Endodermal cell (in vitro differentiated cells): Measurements from ENCODE around the gene TTC31. TPM values are rescaled to one million over a fixed set of nuclear protein-coding genes. Genes with fewer than 3 reads are reported as not detected.

ENCODE experiments used
- DNase-seq: peaks from one replicate; pipeline ENCODE4 v3.0.0-alpha.2; 2017
- H3K27ac ChIP-seq: 2 replicates; pipeline ENCODE4 v1.5.1; 2013; ENCODE audit warnings: mild to moderate bottlenecking, low read depth, low read length, moderate library complexity
- H3K27me3 ChIP-seq: 2 replicates; pipeline ENCODE4 v1.6.1; 2013; ENCODE audit warnings: mild to moderate bottlenecking, low read length, moderate library complexity; ENCODE audit not compliant: insufficient read depth, control insufficient read depth, poor library complexity, severe bottlenecking
- H3K36me3 ChIP-seq: 2 replicates; pipeline ENCODE4 v1.7.0; 2013; ENCODE audit warnings: mild to moderate bottlenecking, low read length, moderate library complexity; ENCODE audit not compliant: control insufficient read depth, insufficient read depth
- H3K4me1 ChIP-seq: one replicate; pipeline ENCODE4 v1.7.0; 2013; ENCODE audit warnings: low read length; ENCODE audit not compliant: control insufficient read depth, insufficient read depth
- H3K4me3 ChIP-seq: 2 replicates; pipeline ENCODE4 v1.5.1; 2013; ENCODE audit warnings: mild to moderate bottlenecking, low read length, moderate library complexity
- H3K9ac ChIP-seq: 2 replicates; pipeline ENCODE4 v1.6.1; 2013; ENCODE audit warnings: mild to moderate bottlenecking, low read length, moderate library complexity; ENCODE audit not compliant: poor library complexity, severe bottlenecking; ENCODE audit errors: extremely low read depth
- H3K9me3 ChIP-seq: 2 replicates; pipeline ENCODE4 v1.6.1; 2013; ENCODE audit warnings: mild to moderate bottlenecking, low read length, moderate library complexity; ENCODE audit not compliant: control insufficient read depth
- H3K27ac Mint-ChIP-seq: 2 replicates; pipeline ENCODE4 v1.8.0; 2020; ENCODE audit warnings: mixed read lengths
- H3K27me3 Mint-ChIP-seq: 2 replicates; pipeline ENCODE4 v1.8.0; 2021; ENCODE audit warnings: mild to moderate bottlenecking, mixed read lengths; ENCODE audit not compliant: insufficient read depth
- H3K36me3 Mint-ChIP-seq: 2 replicates; pipeline ENCODE4 v1.8.0; 2020; ENCODE audit warnings: low read depth, mixed read lengths
- H3K4me1 Mint-ChIP-seq: 2 replicates; pipeline ENCODE4 v1.8.0; 2020; ENCODE audit warnings: mixed read lengths
- H3K4me3 Mint-ChIP-seq: 2 replicates; pipeline ENCODE4 v1.8.0; 2020; ENCODE audit warnings: mild to moderate bottlenecking, moderate library complexity, mixed read lengths
- H3K9me3 Mint-ChIP-seq: 2 replicates; pipeline ENCODE4 v1.8.0; 2020; ENCODE audit warnings: mild to moderate bottlenecking, mixed read lengths
- CTCF ChIP-seq: fragments of 200-600 bp; sonication (generic); conservative IDR thresholded peaks from 2 replicates; pipeline ENCODE4 v1.5.0; 2021; ENCODE audit warnings: antibody characterized with exemption, mild to moderate bottlenecking
- WGBS, 2 experiments: methylation state at CpG; one replicate each; pipeline versions ENCODE4 v1.1.5 to v1.1.7; 2013; ENCODE audit warnings: missing lambda C conversion rate in 2 of 2, mixed read lengths in 1 of 2; ENCODE audit not compliant: insufficient coverage in 1 of 2, insufficient read length in 1 of 2; 5-methylcytosine and 5-hydroxymethylcytosine counted together
- total RNA-seq, 2 donors: library from RNA; stranded (reverse); fragmentation: NEBNext Ultra II Directional in 1 of 2; extraction: Animal tissue kit (Norgen Biotek cat#: 25700) in 1 of 2; gene quantifications; 2 replicates in 1 of 2; 3 replicates in 1 of 2; pipeline ENCODE4 v1.2.1, GENCODE V29; 2021

Gene TTC31
- total RNA-seq, 2 donors from 2014 or later, result 31.5 to 32.4 TPM

GRCh38 chr2:74530239-74531187 is 47.6 kb downstream of the TTC31 start:
- H3K36me3 ChIP-seq, result peaks cover 35% of the 10 kb centered on the region
- H3K9ac ChIP-seq, result peak overlapping the region; percentile 66
- H3K27ac ChIP-seq, result no peak overlapping the region
- WGBS, 2 experiments, result 16 to 31% methylated on average over 24 to 54 of the region's 54 CpGs
- H3K27me3 ChIP-seq, result no peaks in the 10 kb centered on the region
- peaks cover 7% of the 10 kb centered on the region for H3K4me1 Mint-ChIP-seq
- peak overlapping the region; percentile 99 for H3K4me3 ChIP-seq
- H3K27me3 Mint-ChIP-seq, result no peaks in the 10 kb centered on the region
- no peaks in the 10 kb centered on the region for H3K9me3 Mint-ChIP-seq
- peak overlapping the region; percentile 98 for H3K4me3 Mint-ChIP-seq
- H3K9me3 ChIP-seq, result no peaks in the 10 kb centered on the region
- peak overlapping the region; percentile 74 for H3K27ac Mint-ChIP-seq
- H3K36me3 Mint-ChIP-seq, result peaks cover 35% of the 10 kb centered on the region
- TF ChIP-seq CTCF, result no peak
- no peaks in the 10 kb centered on the region for H3K4me1 ChIP-seq
- DNase-seq, result peak; percentile 83

GRCh38 chr2:74531666-74532065 is 48.8 kb downstream of the TTC31 start:
- DNase-seq, result no peak
- no peak overlapping the region for H3K4me3 ChIP-seq
- H3K27ac ChIP-seq, result no peak overlapping the region
- no peak overlapping the region for H3K27ac Mint-ChIP-seq
- H3K9ac ChIP-seq, result no peak overlapping the region
- H3K9me3 Mint-ChIP-seq, result no peaks in the 10 kb centered on the region
- H3K27me3 ChIP-seq, result no peaks in the 10 kb centered on the region
- peaks cover 25% of the 10 kb centered on the region for H3K36me3 ChIP-seq
- peaks cover 28% of the 10 kb centered on the region for H3K36me3 Mint-ChIP-seq
- TF ChIP-seq CTCF, result no peak
- H3K27me3 Mint-ChIP-seq, result no peaks in the 10 kb centered on the region
- H3K4me1 ChIP-seq, result no peaks in the 10 kb centered on the region
- H3K4me1 Mint-ChIP-seq, result peaks cover 7% of the 10 kb centered on the region
- H3K4me3 Mint-ChIP-seq, result no peak overlapping the region
- H3K9me3 ChIP-seq, result no peaks in the 10 kb centered on the region
- WGBS, 2 experiments, result 89 to 100% methylated on average over 1 to 7 of the region's 7 CpGs

GRCh38 chr2:74532222-74532621 is 49.3 kb downstream of the TTC31 start:
- Histone ChIP-seq H3K27me3 (no peaks in the 10 kb centered on the region), H3K9me3 (no peaks in the 10 kb centered on the region), H3K4me1 (no peaks in the 10 kb centered on the region), H3K27ac (no peak overlapping the region), H3K4me3 (no peak overlapping the region), H3K9ac (no peak overlapping the region), H3K36me3 (peaks cover 20% of the 10 kb centered on the region)
- Mint-ChIP-seq H3K27me3 (no peaks in the 10 kb centered on the region), H3K36me3 (peaks cover 22% of the 10 kb centered on the region), H3K9me3 (no peaks in the 10 kb centered on the region), H3K4me3 (no peak overlapping the region), H3K27ac (no peak overlapping the region), H3K4me1 (peaks cover 7% of the 10 kb centered on the region)
- no peak for DNase-seq
- no peak for TF ChIP-seq CTCF
